Testis (tissue), 5 donors: ENCODE data around the gene SETDB2. TPM values are rescaled to one million over a fixed set of nuclear protein-coding genes. Genes with fewer than 3 reads are reported as not detected.

ENCODE experiments used
- DNase-seq: peaks from one replicate; pipeline ENCODE4 v3.0.0-alpha.2; 2019
- H3K27ac ChIP-seq, 2 donors: fragments of 200-600 bp; sonication (generic); one replicate each; pipeline ENCODE4 v1.5.1; 2019
- H3K27me3 ChIP-seq: fragments of 200-600 bp; sonication (generic); one replicate; pipeline ENCODE4 v1.5.1; 2019
- H3K36me3 ChIP-seq: fragments of 200-600 bp; sonication (generic); one replicate; pipeline ENCODE4 v1.5.1; 2017; ENCODE audit warnings: low read depth; ENCODE audit errors: missing control alignments
- H3K4me1 ChIP-seq: fragments of 200-600 bp; sonication (generic); one replicate; pipeline ENCODE4 v1.5.1; 2019
- H3K4me3 ChIP-seq, 2 donors: fragments of 200-600 bp; sonication (generic); one replicate each; pipeline ENCODE4 v1.5.1; 2017 to 2019
- H3K9me3 ChIP-seq: fragments of 200-600 bp; sonication (generic); one replicate; pipeline ENCODE4 v1.5.1; 2017
- CTCF ChIP-seq, 3 experiments: fragments of 450-650 bp in 2 of 3; fragments of 200-600 bp in 1 of 3; sonication (generic) in 1 of 3; IDR thresholded peaks; one replicate each; pipeline ENCODE4 v1.5.1; 2016 to 2019; ENCODE audit warnings: antibody characterized with exemption in 3 of 3, mild to moderate bottlenecking in 2 of 3, moderate library complexity in 1 of 3
- POLR2A ChIP-seq: fragments of 450-650 bp; IDR thresholded peaks from one replicate; pipeline ENCODE4 v1.6.1; 2017; ENCODE audit warnings: antibody characterized with exemption, mild to moderate bottlenecking, moderate library complexity
- WGBS, 2 donors: methylation state at CpG; one replicate each; pipeline ENCODE4 v1.1.5; 2018; 5-methylcytosine and 5-hydroxymethylcytosine counted together
- intact Hi-C: fragments of 100-400 bp; cut with DNase I; formaldehyde crosslinking; loops from one replicate; pipeline ENCODE4 v1.15.1; 2023; ENCODE audit warnings: low total_unique reads
- long read RNA-seq, 2 donors: transcript quantifications; one replicate each; lab custom pipeline, GENCODE V29; 2026
- polyA plus RNA-seq: library from polyadenylated mRNA; stranded (reverse); fragments of 350-450 nt; fragmentation: Illumina TruSeq; extraction: RNeasy Lipid Tissue Mini Kit (QIAGEN cat#74804); gene quantifications from one replicate; pipeline ENCODE4 v1.2.3, GENCODE V29; 2014; ENCODE audit warnings: low read depth, low replicate concordance; ENCODE audit not compliant: insufficient read depth
- total RNA-seq, 2 donors: library from RNA; depleted of rRNA; stranded (reverse); fragments of >200 nt; gene quantifications; one replicate each; pipeline ENCODE4 v1.2.3, GENCODE V29; 2016

Gene SETDB2
- total RNA-seq, result 10 to 100 TPM; 29.3 to 33.7 TPM
- polyA plus RNA-seq, result 19.0 TPM
- long read RNA-seq, donor 1, partial matches to known transcripts, result 18 of 26 reads
- long read RNA-seq, donor 1, other reads (novel, unspliced or antisense), result 5 of 26 reads
- long read RNA-seq, donor 2, result 0 reads

- WGBS, 2 donors, result 0 to 1% methylated on average over 7 to 53 of the region's 53 CpGs
- Histone ChIP-seq H3K4me1 (peaks cover 12% of the 10 kb centered on the region), H3K9me3 (no peaks in the 10 kb centered on the region), H3K27me3 (no peaks in the 10 kb centered on the region), H3K4me3 (peak within 1 kb of the TSS; percentile 77 to 91), H3K36me3 (no peaks in the 10 kb centered on the region), H3K27ac (peak within 1 kb of the TSS; percentile 97 to 98)
- peak; percentile 100 for DNase-seq
- TF ChIP-seq POLR2A (peak; percentile 56), CTCF (IDR thresholded peaks at IDR 0.05) (peak in 2 of 3 experiments; percentile 15 to 37)
- intact Hi-C loops, result no loop called here
Measured at GRCh38 chr13:49443704-49444523, at the start of gene SETDB2, which contains the start of gene CAB39L. SETDB2 (plus strand) TSS chr13:49444274; CDS start chr13:49451894, 7,620 bp downstream. CAB39L (minus strand) TSS chr13:49444064; CDS start chr13:49382910, 61,154 bp downstream.

DNA sequence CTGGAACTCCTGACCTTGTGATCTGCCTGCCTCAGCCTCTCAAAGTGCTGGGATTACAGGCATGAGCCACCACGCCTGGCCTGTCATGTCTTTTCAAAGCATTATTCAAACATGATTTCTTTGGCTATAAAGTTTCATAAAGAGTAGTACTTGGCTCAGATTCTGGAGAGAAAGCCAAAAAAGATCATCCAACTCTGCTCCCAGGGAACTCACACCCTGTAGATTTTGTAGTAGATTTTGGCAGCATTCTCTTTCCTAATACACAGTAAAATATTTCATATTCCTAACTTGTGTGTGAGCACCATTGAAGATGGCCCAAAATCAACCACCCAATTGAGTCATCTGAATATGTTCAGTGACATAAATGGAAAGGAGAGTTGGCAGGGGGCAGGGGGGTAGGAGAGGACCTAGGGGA, 48.6 kb upstream of the SETDB2 start:
- Histone ChIP-seq H3K36me3 (no peaks in the 10 kb centered on the region), H3K4me3 (no peak overlapping the region), H3K4me1 (no peaks in the 10 kb centered on the region), H3K27me3 (no peaks in the 10 kb centered on the region), H3K27ac (no peak overlapping the region), H3K9me3 (no peaks in the 10 kb centered on the region)
- 50 to 62% methylated on average over 1 of the region's 1 CpG for WGBS, 2 donors
- intact Hi-C loops, result no loop called here
- TF ChIP-seq CTCF (IDR thresholded peaks at IDR 0.05), result no peak
- no peak for TF ChIP-seq POLR2A
- no peak for DNase-seq

- no peaks in the 10 kb centered on the region for H3K27me3 ChIP-seq
- H3K4me1 ChIP-seq, result no peaks in the 10 kb centered on the region
- H3K9me3 ChIP-seq, result no peaks in the 10 kb centered on the region
- WGBS, 2 donors, result 81 to 95% methylated on average over 1 of the region's 1 CpG
- no peak for TF ChIP-seq POLR2A
- no peak for TF ChIP-seq CTCF (IDR thresholded peaks at IDR 0.05)
- peak overlapping the region in 1 of 2 donors; percentile 31 for H3K27ac ChIP-seq
- no peak overlapping the region for H3K4me3 ChIP-seq
- intact Hi-C loops, result no loop called here
- no peak for DNase-seq
- H3K36me3 ChIP-seq, result no peaks in the 10 kb centered on the region
Measured at GRCh38 chr13:49395878-49396380, 48.1 kb upstream of the SETDB2 start.

- Histone ChIP-seq H3K4me3 (peak overlapping the region; percentile 12 to 23), H3K9me3 (no peaks in the 10 kb centered on the region), H3K27me3 (no peaks in the 10 kb centered on the region), H3K4me1 (no peaks in the 10 kb centered on the region), H3K36me3 (no peaks in the 10 kb centered on the region), H3K27ac (no peak overlapping the region)
- intact Hi-C loops, result no loop called here
- TF ChIP-seq POLR2A (no peak), CTCF (IDR thresholded peaks at IDR 0.05) (no peak)
- WGBS, 2 donors, result 59 to 64% methylated on average over 1 of the region's 1 CpG
- no peak for DNase-seq
Measured at GRCh38 chr13:49399801-49400472, 44.1 kb upstream of the SETDB2 start.
